Inferior parietal cortex (tissue), 1 donor: ENCODE data around the gene MIB2.
"Not testable (repeated sequence)": the region's sequence is repeated elsewhere in the genome, so short reads cannot be mapped to it uniquely, and the experiment has no call there.

Experiments
- DNase-seq: peaks from one replicate; pipeline ENCODE4 v3.0.0-alpha.2; 2016; ENCODE audit errors: extremely low spot score

The MIB2 gene

GRCh38 chr1:1615256-1616044 is at the start of gene MIB2:
Gene MIB2, plus strand, starts transcription at chr1:1615500. Its CDS starts 7,953 bp downstream, at chr1:1623453.
- peak; percentile 99 for DNase-seq

- no peak for DNase-seq
Observed at GRCh38 chr1:1567152-1567875, 48.0 kb upstream of the MIB2 start.

GRCh38 chr1:1567891-1568291 is 47.4 kb upstream of the MIB2 start:
- DNase-seq = no peak

GRCh38 chr1:1569341-1569740 is 46.0 kb upstream of the MIB2 start:
- no peak for DNase-seq

GRCh38 chr1:1573843-1574720 is 41.2 kb upstream of the MIB2 start:
- peak; percentile 59 for DNase-seq

DNA sequence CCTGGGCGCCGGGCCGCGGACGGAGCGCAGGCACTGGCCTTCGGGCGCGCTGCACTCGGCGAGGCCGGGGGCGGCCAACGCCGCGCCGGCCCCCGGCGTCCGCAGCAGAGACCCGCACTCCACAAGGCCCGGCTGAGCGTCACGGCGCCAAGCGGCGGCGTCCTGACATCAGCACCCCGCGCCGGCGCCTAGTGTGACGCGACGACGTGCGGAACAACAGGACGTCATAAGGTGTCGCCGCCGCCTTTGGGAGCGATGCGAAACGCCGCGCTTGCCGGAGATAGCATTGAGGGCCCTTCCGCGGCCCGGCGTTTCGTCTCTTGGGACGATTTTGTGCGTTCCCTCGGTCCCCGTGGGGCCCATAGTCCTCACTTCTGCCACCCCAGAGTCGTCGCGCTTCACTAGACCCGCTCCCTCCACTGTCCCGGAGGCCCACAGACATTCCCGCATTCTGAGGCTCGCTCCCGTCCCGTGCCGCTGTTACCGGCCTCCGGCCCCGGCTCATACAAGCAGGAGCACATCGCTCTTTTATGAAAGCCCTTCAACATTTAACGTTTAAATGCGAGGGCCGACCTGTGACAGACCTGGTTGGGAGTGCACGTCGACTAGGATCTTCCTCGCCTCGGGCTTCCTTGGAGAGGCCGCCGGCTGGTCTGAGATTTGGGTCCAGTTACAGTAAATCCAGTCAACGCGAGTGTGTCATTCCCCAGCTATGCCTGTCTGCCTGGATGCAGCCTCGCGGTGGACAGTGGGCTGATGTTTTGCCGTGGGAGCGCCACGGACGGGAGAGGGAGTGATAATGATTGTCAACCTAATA is 40.4 kb upstream of the MIB2 start, which contains the start of gene SSU72:
Gene SSU72, minus strand, starts transcription at position 143 of the 817 bp plus-strand sequence. CDS start 306 bp downstream, outside the sequence.
- peak; percentile 91 for DNase-seq

DNA sequence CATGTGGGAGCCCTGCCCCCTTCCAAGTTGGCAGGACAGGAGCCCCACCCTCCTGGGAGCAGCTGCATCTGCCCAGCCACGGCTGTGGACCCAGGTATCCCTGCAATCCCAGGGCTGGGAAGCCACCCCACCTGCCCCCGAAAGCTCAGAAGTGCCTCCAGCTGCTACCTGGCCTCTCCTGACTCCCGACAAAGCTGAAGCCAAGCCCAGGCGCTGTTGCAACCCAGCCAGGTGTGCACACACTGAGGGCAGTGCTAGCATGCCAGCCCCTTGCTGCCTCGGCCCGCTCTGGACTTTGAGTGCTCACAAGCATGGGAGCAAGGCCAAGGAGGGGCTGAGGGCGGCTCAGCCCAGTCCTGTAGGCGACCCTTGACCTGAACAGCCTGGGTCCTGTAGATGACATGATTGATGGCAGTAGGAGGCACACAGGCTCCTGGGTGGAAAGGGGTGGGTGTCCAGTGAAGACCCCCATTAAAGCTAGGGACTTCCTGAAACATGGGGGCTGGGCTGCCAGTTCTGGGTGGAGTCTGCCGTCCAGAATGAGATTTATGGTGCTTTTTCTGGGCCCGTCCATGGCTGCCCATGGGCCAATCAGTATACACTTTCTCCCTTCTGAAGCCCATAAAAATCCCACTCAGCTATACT is 37.8 kb upstream of the MIB2 start:
- DNase-seq = no peak

- DNase-seq = no peak
Observed at GRCh38 chr1:1578371-1578940, 36.8 kb upstream of the MIB2 start.

DNA sequence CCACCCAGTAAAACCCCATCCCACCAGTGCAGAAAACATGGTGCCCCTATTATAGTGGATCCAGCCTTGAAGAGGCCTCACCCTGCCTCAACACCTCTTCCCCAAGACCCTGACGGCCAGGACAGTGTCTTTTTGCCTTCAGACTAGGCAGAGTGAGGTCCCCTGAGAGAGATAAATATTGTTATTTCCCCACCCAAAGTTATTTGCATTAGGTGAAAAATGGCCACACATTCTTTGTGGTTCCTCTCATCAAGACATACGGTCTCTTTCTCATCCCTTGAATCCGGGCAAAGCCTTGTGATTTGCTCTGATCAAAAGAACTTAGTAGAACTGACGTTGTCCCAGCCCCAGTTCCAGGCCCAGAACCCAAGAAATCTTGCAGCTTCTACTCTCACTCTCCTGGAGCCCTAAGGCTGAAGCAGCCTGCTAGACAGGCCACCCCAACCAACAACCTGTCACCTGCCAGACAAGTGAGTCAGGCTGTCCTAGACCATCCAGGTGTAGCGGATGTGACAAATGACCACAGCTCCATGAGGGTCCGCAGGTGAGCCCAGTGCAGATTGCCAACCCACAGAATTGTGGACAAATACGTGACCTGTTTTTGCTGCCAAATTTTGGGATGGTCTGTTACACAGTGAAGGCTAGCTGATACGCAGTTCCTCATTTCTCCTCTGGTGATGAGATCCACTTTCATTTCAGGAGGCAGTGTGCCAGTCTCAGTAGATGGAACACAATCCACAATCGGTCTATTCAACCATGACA is 32.5 kb upstream of the MIB2 start:
- no peak for DNase-seq

GRCh38 chr1:1583347-1584010 is 31.8 kb upstream of the MIB2 start:
- no peak for DNase-seq

- no peak for DNase-seq
Observed at GRCh38 chr1:1591452-1591851, 23.8 kb upstream of the MIB2 start.

DNA sequence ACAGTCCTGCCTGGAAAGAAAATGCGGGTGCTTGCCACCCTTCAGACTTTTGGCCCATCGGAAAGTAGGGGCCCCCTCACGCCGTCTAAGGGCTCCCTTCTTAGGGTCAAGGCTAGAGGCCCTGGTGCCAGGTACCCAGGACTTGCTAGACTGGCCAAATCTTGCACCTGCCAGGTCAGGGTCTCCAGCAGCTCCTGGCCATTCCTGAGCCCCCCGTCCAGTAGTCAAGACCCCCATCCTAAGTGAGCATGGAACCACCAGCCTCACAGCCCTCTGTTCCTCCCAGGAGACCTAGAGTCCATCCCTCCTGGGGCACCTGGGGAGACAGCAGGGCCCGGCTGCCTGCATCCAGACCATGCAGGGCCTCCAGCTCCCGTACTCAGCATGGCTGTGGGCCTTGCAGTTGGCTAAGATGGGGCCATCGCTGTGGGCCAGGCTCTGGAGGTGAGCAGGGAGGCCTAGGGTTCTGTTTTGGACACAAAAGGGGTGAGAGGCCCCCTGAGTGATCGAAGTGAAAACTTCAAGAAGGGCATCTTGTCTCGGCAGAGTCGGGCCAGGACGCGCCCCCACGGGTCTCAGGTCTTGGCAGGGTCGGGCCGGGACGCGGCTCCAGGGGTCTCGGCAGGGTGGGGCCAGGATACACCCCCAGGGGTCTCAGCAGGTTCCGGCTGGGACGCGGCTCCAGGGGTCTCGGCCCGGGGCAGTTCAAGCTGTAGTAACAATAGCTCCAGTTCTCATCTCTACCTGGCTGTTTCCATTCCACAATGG is 21.3 kb upstream of the MIB2 start:
- DNase-seq = no peak

DNA sequence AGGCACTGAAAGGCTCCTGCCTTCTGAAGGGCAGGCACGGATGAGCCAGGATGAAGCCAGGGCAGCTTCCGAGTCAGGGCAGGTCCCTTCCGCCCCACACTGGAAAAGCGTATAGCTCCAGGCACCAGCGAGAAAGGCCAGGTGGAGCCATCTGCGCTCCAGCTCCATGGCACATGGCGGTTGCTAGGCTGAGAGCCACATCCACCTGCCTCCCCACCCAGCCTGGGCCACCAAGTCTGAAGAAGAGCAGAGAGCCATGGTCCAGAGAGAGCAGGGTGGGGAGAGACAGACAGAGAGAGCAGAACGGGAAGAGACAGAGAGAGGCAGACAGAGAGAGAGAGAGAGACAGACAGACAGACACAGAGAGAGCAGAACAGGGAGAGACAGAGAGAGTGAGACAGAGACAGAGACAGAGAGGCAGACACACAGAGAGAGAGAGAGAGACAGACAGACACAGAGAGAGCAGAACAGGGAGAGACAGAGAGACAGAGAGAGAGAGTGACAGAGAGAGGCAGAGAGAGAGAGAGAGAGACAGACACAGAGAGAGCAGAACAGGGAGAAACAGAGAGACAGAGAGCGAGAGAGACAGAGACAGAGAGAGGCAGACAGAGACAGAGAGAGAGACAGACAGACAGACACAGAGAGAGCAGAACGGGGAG is 20.6 kb upstream of the MIB2 start:
- no peak for DNase-seq

DNA sequence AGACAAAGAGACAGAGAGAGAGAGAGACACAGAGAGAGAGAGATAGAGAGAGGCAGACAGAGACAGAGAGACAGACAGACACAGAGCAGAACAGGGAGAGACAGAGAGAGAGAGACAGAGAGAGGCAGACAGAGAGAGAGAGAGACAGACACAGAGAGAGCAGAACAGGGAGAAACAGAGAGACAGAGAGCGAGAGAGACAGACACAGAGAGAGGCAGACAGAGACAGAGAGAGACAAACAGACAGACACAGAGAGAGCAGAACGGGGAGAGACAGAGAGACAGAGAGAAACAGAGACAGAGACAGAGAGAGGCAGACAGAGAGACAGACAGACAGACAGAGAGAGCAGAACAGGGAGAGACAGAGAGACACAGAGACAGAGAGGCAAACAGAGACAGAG is 20.0 kb upstream of the MIB2 start:
- not testable (repeated sequence) for DNase-seq

DNA sequence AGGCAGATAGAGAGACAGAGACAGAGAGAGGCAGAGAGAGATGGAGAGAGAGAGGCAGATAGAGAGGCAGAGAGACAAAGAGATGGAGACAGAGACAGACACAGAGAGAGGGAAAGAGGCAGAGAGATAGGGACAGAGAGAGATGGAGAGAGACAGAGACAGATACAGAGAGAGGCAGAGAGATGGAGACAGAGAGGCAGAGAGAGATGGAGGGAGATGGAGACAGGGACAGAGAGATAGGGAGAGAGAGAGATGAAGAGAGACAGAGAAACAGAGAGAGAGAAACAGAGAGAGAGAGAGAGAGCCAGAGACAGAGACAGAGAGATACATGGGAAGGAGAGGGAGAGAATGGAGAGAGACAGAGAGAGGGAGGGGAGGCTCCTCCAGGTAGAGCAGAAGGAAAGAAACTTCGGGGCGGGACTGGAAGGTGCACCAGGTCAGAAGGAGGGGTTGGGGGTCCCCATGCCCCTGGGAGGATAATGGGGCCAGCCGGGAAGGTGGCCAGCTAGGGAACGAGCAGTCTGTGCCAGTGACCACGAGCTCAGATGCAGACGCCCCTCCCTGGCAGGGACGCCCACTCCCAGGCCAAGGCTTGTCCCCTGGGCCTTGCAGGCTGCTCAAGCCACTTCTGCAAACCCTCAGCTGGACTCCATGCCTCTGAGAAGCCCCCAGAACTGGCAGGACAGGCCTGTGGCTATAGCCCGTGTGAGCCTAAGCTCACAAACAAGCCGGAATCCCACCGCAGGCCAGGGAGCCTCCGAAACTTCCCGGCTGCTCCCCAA is 18.6 kb upstream of the MIB2 start:
- no peak for DNase-seq

DNA sequence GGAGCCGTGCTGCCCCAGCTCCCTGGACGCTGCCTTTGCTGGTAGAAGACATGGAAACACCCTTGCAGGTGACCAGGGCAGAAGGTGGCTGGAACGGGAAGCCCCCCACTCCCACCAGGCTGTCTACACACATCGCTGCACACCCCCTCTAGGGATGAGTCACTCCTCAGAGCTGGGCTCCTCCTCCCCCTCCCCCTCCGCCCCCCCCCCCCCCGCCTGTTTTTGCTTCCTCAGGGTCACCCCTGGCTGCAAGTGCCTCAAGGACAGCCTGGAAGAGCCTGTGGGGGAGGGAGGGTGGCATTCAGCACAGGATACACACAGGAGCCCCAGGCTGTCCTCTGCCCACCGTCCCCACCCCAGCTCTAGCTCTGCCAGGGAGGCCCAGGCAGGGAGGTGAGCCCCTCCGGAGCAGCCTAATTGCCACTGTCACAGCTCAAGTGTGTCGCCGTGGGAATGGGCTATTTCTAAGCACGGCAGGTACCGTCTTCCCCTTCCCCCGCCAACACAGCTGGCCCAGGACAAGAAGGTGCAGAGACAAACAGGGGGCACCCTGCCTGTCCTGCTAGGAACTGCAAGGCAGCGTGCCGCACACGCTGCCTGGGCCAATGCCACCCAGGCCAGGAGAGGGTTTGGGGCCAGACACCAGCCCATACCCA is 17.9 kb upstream of the MIB2 start:
- no peak for DNase-seq
